ENCODE data around the gene CENPB. TPM values are rescaled to one million over a fixed set of nuclear protein-coding genes. Genes with fewer than 3 reads are reported as not detected.
A peak's percentile ranks its signal among the peaks of the same experiment; 100 is the strongest.

CENPB gene
- total and polyA plus RNA-seq, 7 donors: 52.7 to 99.9 (median 73.4) TPM

DNA sequence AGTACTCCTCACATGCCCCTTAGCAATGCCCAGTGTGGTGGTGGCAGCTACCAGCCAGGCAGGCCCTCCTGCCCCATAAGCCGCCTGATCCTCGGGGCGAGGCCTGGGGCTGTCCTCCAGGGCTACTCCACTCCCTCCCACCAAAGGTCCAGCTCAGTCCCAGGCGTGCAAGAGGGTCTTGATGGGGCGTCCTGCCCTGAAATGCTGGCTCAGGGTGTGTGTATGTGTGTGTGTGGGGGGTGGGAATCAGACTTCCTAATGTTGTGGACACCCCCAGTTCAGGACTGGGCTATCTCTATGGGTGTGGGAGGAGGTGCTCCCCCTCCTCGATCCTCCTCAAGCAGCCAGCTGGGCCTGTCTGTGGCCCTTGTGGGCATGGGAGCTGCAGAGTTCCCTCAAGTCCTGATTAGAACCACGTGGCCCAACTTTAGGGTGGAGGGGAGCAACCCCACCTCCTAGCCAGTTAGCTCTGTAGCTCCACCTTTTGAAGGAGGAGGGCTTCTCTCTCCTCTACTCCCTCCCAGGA is 46.6 kb downstream of the CENPB start:
- no peak overlapping the region for H3K4me3 ChIP-seq
- peaks cover 0 to 4% (median 0%) of the 10 kb centered on the region in 4 donors for H3K4me1 ChIP-seq
- no peaks in the 10 kb centered on the region for H3K36me3 ChIP-seq
- no peak for DNase-seq
- peak overlapping the region; percentile 27 to 59 (median 36) for H3K27ac ChIP-seq
- intact Hi-C loops (cut with DNase I): no loop called here
- TF ChIP-seq POLR2A (IDR thresholded peaks at IDR 0.05) (no peak), POLR2AphosphoS5 (IDR thresholded peaks at IDR 0.05) (no peak), EP300 (IDR thresholded peaks at IDR 0.05) (no peak)
- TF ChIP-seq, protein P1, sequence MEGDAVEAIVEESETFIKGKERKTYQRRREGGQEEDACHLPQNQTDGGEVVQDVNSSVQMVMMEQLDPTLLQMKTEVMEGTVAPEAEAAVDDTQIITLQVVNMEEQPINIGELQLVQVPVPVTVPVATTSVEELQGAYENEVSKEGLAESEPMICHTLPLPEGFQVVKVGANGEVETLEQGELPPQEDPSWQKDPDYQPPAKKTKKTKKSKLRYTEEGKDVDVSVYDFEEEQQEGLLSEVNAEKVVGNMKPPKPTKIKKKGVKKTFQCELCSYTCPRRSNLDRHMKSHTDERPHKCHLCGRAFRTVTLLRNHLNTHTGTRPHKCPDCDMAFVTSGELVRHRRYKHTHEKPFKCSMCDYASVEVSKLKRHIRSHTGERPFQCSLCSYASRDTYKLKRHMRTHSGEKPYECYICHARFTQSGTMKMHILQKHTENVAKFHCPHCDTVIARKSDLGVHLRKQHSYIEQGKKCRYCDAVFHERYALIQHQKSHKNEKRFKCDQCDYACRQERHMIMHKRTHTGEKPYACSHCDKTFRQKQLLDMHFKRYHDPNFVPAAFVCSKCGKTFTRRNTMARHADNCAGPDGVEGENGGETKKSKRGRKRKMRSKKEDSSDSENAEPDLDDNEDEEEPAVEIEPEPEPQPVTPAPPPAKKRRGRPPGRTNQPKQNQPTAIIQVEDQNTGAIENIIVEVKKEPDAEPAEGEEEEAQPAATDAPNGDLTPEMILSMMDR (IDR thresholded peaks at IDR 0.05): no peak
- whole genome bisulfite sequencing, 2 donors: 76 to 79% methylated on average over 7 of the region's 7 CpGs
- H3K27me3 ChIP-seq: peaks cover 0 to 6% (median 2%) of the 10 kb centered on the region in 3 donors
- no peaks in the 10 kb centered on the region for H3K9me3 ChIP-seq

DNA sequence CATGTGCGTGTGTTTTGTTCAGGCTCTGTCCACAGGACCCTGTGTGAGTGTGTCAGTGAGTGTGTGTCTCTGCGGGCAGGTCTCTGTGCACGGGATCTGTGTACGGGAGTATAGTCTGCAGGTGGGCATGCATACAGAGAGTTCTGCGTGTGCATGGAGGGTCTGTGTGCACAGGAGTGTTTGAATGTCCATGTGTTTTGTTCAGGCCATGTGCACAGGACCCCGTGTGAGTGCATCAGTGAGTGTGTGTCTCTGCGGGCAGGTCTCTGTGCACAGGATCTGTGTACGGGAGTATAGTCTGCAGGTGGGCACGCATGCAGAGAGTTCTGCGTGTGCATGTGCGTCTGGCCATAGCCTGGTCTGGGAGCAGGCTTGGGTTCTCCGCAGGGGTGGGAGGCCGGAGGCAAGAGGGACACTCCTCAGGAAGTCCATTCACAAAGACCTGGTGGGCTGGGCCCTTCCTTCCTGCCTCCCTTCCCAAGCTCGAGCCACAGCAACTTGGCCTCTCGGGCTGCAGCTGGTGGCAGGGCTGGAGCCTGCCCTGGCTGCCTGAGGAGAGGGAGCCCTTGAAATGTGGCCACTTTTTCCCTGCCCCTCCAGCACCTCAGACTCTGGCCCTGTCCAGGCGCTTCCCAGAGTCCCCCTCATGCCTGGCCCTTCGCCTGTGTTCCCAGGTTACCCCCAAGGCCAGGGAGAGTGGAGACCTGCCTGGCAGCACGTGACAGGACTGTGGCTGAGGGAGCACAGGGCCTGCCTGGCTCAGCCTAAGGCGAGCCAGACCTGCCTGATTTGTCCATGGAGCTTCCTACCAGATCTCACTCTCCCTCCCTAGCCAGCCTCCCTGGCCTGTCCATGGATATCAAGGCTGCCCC is 47.2 kb downstream of the CENPB start:
- H3K27ac ChIP-seq: peak overlapping the region; percentile 27 to 59 (median 36)

GRCh38 chr20:3738111-3739053 is 48.2 kb downstream of the CENPB start:
- DNase-seq: no peak
- TF ChIP-seq POLR2A (IDR thresholded peaks at IDR 0.05): no peak
- TF ChIP-seq POLR2AphosphoS5 (IDR thresholded peaks at IDR 0.05): no peak
- TF ChIP-seq, protein P1 (IDR thresholded peaks at IDR 0.05): no peak
- TF ChIP-seq EP300 (IDR thresholded peaks at IDR 0.05): no peak
- Histone ChIP-seq H3K4me1 (no peaks in the 10 kb centered on the region), H3K4me3 (no peak overlapping the region), H3K27ac (no peak overlapping the region), H3K27me3 (peaks cover under 1 to 5% (median 1%) of the 10 kb centered on the region in 3 donors), H3K9me3 (no peaks in the 10 kb centered on the region), H3K36me3 (no peaks in the 10 kb centered on the region)
- WGBS, 2 donors: 66 to 72% methylated on average over 11 of the region's 11 CpGs
- intact Hi-C loops (cut with DNase I): no loop called here

More for the DNA sequence above, 47.2 kb downstream of the CENPB start:
- peak; percentile 63 for DNase-seq
- intact Hi-C loops (cut with DNase I): no loop called here
- no peaks in the 10 kb centered on the region for H3K4me1 ChIP-seq
- TF ChIP-seq EP300 (IDR thresholded peaks at IDR 0.05): no peak
- TF ChIP-seq POLR2AphosphoS5 (IDR thresholded peaks at IDR 0.05): no peak
- no peak for TF ChIP-seq POLR2A (IDR thresholded peaks at IDR 0.05)
- TF ChIP-seq, protein P1 (IDR thresholded peaks at IDR 0.05): no peak
- H3K4me3 ChIP-seq: no peak overlapping the region
- no peaks in the 10 kb centered on the region for H3K9me3 ChIP-seq
- no peaks in the 10 kb centered on the region for H3K36me3 ChIP-seq
- no peaks in the 10 kb centered on the region for H3K27me3 ChIP-seq
- 84 to 90% methylated on average over 19 of the region's 19 CpGs for WGBS, 2 donors

DNA sequence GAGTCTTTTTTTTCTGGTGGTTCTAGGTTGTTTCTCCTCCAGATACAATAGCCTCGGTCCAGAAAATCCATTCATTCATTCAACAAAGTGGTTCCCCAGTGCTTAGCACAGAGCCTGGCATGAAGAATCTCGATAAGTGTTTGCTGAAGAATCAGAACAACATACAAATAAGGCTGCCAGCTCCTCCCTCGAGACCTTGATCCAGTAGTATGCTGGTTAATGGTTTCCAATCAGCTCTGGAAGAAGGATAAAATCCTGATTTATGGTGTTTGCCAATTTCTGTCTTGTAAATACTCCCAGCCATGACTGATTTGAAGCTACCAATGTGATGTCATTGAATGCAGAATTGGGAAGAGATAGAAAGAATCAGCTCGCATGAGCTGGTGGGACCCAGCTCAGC is 50.8 kb downstream of the CENPB start:
- DNase-seq: no peak
- intact Hi-C loops (cut with DNase I): no loop called here
- Histone ChIP-seq H3K36me3 (no peaks in the 10 kb centered on the region), H3K4me3 (no peak overlapping the region), H3K27ac (no peak overlapping the region), H3K4me1 (peaks cover 0 to 8% (median 4%) of the 10 kb centered on the region in 4 donors), H3K27me3 (peaks cover 14 to 28% (median 16%) of the 10 kb centered on the region in 3 donors), H3K9me3 (no peaks in the 10 kb centered on the region)
- TF ChIP-seq EP300 (IDR thresholded peaks at IDR 0.05): no peak
- WGBS, 2 donors: 22 to 68% methylated on average over 4 of the region's 4 CpGs
